ENCODE data around the gene FAM236A.
"Not testable (repeated sequence)": the region's sequence is repeated elsewhere in the genome, so short reads cannot be mapped to it uniquely, and the experiment has no call there.

DNA sequence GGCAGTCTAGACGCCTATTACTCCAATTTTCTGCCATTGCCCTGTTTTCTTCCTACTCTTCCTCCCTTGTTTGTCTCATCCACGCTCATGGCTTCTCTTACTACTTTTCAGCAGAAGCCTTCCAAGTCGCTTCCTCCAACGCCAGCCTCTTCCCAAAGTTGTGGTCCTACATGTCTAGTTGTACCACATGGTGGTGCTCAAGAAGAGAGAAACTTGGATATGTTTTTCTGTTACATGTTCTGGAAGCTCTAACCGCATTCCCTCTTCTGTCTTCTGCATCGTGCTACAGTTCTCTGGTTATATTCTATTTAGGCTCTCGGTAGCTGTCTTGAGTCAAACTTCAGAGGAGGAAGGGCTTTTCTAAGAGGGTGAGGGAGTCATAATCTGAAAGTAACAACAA lies 36.9 kb downstream of the FAM236A start:
- not testable (repeated sequence) for TF ChIP-seq YY1 (IDR thresholded peaks at IDR 0.05); RAD21 (IDR thresholded peaks at IDR 0.05); SP1 (IDR thresholded peaks at IDR 0.05); REST (IDR thresholded peaks at IDR 0.05); EGR1 (IDR thresholded peaks at IDR 0.05; ENCODE audit: low read depth in 2 of 2); NR2F2 (IDR thresholded peaks at IDR 0.05); GABPA (IDR thresholded peaks at IDR 0.05 in 1 of 2, conservative IDR thresholded peaks at IDR 0.05 in 1 of 2)
- TF ChIP-seq, protein P1, sequence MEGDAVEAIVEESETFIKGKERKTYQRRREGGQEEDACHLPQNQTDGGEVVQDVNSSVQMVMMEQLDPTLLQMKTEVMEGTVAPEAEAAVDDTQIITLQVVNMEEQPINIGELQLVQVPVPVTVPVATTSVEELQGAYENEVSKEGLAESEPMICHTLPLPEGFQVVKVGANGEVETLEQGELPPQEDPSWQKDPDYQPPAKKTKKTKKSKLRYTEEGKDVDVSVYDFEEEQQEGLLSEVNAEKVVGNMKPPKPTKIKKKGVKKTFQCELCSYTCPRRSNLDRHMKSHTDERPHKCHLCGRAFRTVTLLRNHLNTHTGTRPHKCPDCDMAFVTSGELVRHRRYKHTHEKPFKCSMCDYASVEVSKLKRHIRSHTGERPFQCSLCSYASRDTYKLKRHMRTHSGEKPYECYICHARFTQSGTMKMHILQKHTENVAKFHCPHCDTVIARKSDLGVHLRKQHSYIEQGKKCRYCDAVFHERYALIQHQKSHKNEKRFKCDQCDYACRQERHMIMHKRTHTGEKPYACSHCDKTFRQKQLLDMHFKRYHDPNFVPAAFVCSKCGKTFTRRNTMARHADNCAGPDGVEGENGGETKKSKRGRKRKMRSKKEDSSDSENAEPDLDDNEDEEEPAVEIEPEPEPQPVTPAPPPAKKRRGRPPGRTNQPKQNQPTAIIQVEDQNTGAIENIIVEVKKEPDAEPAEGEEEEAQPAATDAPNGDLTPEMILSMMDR (IDR thresholded peaks at IDR 0.05; ENCODE audit: low read depth, low read length, missing input control) = not testable (repeated sequence)
- TF ChIP-seq, protein P2, sequence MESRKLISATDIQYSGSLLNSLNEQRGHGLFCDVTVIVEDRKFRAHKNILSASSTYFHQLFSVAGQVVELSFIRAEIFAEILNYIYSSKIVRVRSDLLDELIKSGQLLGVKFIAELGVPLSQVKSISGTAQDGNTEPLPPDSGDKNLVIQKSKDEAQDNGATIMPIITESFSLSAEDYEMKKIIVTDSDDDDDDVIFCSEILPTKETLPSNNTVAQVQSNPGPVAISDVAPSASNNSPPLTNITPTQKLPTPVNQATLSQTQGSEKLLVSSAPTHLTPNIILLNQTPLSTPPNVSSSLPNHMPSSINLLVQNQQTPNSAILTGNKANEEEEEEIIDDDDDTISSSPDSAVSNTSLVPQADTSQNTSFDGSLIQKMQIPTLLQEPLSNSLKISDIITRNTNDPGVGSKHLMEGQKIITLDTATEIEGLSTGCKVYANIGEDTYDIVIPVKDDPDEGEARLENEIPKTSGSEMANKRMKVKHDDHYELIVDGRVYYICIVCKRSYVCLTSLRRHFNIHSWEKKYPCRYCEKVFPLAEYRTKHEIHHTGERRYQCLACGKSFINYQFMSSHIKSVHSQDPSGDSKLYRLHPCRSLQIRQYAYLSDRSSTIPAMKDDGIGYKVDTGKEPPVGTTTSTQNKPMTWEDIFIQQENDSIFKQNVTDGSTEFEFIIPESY (IDR thresholded peaks at IDR 0.05) = not testable (repeated sequence)
